ENCODE measurements around the gene FRYL.
A peak's percentile ranks its signal among the peaks of the same experiment; 100 is the strongest.
"Not testable (repeated sequence)": the region's sequence is repeated elsewhere in the genome, so short reads cannot be mapped to it uniquely, and the experiment has no call there.

Gene FRYL

DNA sequence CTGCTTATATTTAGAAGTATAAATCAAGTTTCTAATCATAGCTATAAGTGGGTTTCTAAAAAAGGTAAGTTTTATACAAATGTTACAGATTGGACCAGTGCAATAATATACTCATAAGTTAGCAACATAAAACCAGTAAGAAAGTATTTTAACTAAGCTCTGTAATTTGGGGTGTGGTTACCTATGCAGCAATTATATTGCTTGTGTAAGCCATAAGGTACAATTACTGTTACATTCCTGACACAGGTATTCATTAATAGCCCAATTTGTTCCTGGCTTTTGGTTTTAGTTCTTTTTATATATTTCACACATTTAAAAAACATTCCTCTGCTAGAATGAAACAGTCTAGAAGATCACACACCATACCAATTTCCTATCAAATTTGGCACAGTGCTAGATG lies 115.1 kb downstream of the FRYL start:
- DNase-seq (ENCODE audit: low read depth in 3 of 3) = no peak

DNA sequence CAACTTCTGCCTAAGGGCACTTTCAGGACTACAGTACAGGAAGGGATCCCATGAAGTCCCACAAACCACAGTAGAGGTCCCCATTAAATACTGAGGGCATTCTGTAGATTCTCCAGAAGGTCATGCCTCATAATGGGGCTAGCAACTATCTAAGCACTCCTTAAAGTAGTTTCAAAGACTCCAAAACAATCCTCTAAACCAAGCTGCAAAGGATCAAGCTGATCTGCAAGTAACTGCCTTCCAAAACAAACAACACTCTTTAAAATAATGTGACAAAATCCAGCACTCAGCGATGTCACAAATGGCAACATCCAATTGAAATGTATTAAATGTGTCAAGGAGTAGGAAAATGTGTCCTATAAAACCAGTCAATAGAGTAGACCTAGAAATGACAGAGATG lies 118.7 kb downstream of the FRYL start:
- DNase-seq (ENCODE audit: low read depth in 3 of 3) = no peak

DNA sequence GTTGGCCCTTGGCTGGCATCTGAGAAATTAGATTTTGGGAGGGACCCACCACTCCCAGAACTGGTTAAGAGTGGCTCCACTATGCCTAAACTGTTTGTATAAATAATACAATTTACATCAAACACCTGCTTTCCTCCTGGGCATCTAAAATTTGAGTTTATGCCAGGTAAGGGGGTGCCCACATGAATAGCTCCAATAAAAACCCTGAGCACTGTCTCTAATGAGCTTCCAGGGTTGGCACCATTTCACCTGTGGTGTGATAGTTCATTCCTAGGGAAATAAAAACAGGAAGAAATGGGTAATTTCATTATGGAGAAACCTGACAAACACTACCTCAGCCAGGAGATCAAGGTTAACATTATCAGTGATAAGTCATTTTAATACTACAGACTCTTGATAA lies 119.7 kb downstream of the FRYL start:
- DNase-seq (ENCODE audit: low read depth in 3 of 3) = no peak

DNA sequence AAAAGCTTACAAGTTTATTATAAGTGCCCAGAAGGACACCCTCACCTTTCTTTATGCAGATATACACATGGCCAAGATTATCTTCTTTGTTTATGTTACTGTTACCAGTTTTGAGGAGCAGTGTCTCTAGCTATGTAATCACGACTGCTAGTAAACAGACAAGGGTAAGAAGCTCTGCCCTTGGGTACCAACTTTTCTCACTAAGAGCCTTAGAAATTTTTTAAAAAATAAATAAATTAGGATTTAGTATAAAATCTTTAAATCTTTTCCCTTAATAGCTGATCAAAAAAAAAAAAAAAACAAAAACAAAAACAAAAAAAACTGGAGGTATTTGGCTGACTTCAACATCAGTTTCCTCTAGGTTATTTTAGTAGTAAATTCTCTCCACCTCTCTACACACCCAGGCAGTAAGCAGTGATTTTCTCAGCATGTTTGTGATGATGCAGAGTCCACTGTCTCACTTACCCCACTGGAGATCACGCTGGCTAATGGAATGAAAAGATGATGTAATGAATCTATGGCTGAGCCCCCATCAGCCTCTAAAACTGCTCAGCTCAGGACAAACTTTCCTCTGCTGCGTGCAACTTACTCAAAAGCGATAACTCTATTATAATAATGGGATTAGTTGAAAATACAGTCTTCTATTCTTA lies 125.9 kb downstream of the FRYL start:
- no peak for DNase-seq (ENCODE audit: low read depth in 3 of 3)

DNA sequence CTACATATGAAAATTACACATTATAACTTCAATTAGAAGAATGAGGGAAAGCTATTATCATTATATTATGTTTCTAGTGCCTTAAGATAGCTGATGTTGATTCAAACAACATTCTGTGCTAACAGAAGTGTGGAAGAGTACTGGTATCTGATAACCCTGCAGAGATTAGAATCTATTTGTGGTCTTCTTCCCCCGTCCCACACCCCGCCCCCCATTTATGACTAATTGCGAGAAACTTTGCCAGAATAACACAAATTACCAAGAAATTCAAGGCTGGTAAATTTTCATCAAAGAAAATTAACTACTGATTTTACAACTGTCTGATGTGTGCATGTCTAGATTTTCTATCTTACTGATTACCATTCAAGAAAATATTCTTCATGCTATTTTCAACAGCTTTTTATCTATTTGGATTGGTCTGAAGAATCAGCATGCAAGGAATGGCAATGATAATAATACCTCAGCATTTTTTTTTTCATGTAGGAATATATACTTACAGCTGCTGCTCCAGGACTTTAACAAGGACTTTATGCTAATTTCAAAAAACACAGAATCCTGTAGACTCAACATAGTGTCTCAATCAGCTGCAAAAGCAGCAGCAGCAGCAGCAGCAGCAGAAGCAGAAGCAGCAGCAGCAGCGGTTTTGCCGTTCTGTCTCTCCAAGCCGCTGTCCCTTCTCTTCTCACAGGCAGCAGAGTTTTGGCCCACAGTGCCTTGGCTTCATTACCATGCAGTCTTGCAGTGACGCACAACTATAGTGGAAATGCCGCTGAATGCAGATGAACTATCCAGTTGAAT lies 126.7 kb downstream of the FRYL start:
- peak in 2 of 3 experiments; percentile 33 to 39 for DNase-seq (ENCODE audit: low read depth in 3 of 3)

DNA sequence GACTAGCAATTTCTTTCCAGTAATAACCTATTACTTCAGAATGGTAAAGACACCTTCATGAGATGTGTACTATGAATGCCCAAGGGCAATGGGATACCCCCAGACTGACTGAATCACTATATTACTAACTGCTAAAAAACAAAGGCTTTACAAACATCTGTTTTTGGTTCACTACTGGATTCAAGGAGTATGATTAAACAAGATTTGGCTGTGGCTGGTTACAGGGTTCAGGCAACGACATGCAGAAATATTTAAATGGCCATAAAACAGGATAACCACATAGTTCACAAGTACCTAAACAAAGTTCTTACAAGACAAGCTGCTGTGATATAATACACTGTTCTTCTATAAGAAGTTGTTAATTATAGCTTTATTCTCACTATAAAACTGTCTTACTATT lies 128.2 kb downstream of the FRYL start:
- DNase-seq (ENCODE audit: low read depth in 3 of 3) = no peak

DNA sequence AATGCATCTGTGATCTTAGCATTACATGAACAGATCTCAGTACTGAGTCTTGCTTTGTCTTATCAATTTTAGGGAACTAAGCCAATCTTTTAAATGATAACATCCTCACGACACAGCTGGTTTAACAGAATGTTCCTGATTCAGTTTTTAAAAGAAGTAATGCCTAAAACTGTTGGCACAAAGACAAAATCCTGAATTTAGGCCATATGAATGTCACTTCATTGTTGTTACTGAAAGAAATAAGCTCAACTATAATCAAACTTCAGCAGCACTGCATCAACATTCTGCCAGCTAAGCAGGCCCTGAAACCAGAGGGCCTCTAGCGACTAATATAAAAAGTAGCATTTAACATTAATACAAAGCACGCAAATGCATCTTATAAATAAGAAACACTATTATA lies 130.6 kb downstream of the FRYL start:
- DNase-seq (ENCODE audit: low read depth in 3 of 3) = no peak

DNA sequence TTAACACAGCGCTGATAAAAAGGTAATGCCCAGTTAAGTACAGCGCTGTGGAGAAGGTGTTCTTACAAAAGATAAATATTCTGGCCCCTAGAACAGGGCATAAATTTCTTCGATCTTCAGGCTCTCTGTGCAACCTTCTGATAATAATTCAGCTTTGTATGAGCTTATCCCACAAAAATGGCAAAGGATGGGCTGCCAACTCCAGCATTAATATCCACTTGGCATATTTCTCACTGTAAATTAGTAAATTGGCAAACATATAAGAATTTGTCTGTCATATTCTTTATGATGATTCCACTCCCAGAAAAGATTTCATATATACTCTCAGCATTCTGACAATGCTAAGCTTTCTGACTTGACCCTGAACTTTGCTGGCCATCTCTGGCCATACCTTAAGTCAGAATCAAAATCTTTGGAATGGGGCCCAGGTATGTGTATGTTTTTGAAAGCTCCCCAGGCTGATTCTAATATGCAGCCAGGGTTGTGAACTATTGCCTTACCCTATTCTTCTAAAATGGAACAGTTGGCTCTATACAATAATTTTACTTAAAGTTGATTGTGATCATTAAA lies 134.8 kb downstream of the FRYL start:
- DNase-seq (ENCODE audit: low read depth in 3 of 3) = no peak

DNA sequence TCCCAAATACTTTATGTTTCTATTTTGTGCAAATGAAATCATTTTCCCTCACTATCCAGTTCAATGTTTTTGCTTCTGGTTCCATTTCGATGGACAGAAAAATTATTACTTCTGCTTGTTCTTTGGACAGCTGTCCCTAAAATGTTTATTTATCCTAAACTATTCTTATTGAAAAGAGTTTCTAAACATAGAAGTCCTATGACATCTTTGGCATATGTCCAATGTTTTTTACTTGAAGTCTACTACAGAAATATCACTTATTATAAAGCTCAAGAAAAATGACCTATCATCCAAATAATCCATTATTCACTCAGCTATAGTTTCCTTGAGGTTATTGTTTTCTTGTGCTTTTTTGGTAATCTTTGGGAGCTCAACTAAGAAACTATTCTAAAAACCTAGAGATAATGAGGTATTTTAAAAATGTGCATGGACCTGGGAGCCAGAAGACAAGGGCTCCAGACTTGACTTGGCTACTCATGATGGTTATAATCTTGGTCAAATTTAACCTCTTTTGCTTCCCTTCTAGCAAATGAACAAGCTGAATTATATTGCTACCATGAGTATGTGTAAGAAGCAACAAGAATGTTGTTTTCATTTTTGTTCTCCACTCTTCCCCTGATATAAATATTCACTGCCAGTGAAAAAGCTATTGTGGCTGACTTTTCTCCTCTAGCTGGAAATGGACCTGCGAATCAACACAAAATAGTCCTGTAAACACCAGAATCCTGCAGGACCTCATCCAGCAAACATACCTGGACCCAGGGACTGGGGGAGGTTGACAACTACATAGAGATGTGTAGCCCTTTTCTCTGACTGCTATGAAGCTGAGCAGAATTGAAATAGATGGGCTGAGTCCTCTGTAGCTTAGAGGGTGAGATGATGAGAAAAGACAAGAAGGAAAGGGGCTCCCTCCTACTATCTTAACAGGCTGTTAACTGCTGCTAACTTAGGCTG lies 137.4 kb downstream of the FRYL start:
- DNase-seq (ENCODE audit: low read depth in 3 of 3) = no peak

DNA sequence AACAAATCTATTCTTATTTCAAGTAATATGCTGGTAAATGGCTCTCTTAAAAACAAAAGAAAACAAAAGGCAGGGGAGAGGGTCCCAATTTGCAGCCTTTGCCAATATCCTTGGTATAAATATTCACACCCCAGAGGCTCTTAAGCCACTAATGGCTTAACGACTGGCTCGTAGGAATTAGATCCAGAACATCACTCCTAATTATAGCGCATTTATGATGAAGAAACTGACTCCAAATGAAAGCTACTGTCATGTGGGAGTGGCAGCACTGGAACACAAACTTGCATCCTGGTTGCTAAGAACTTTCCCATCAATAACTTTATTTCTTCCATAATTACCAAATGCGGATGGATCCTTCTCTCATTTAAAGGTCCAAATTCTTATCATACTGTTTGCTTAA lies 138.7 kb downstream of the FRYL start:
- no peak for DNase-seq (ENCODE audit: low read depth in 3 of 3)

DNA sequence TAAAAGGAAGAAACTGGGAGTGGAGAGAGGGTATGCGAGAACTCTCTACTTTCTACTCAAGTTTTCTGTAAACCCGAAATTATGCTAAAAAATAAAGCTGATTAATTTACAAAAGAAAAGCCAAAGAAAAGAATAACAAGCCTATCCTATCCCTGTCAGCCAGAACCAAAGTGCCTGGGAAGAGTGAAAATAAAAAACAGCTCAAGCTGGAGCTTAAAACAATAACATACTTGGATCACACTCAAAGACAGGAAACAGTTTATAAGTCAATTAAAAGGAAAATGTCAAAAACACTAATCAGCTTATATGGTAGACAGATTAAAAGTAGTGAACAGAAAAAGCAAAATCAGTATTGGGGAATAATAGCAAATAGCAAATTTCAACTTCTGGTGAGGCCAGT lies 139.4 kb downstream of the FRYL start:
- DNase-seq (ENCODE audit: low read depth in 3 of 3) = no peak

DNA sequence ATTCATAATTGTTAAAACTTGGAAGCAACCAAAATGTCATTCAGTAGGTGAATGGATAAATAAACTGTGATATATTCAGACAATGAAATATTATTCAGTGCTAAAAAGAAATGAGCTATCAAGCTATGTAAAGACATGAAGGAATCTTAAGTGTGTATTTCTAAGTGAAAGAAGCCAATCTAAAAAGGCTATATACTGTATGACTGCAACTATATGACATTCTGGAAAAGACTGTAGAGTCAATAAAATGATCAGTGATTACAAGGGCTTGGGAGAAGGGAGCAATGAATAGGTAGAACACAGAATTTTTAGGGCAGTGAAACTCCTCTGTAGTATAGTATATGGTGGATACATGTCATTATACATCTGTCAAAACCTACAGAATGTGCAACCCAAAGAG lies 139.9 kb downstream of the FRYL start:
- no peak for DNase-seq (ENCODE audit: low read depth in 3 of 3)

DNA sequence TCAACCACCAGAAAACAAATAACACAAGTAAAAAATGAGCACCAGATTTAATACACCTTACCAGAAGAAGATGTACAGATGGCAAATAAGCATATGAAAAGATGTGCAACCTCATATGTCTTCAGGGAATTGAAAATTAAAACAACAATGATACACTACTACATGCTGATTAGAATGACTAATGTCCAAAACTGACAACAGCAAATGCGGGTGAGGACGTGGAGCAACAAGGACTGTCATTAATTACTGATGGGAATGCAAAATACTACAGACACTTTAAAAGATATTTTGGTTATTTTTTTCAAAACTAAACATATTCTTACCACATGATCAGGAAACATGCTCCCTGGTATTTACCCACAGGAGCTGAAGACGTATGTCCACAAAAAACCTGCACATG lies 140.3 kb downstream of the FRYL start:
- no peak for DNase-seq (ENCODE audit: low read depth in 3 of 3)

DNA sequence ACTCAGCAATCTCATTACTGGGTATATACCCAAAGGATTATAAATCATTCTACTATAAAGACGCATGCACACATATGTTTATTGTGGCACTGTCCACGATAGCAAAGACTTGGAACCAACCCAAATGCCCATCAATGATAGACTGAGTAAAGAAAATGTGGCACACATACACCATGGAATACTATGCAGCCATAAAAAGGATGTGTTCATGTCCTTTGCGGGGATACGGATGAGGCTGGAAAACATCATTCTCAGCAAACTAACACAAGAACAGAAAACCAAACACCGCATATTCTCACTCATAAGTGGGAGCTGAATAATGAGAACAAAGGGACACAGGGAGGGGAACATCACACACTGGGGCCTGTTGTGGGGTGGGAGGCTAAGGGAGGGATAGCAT lies 141.5 kb downstream of the FRYL start:
- not testable (repeated sequence) for DNase-seq (ENCODE audit: low read depth in 3 of 3)

DNA sequence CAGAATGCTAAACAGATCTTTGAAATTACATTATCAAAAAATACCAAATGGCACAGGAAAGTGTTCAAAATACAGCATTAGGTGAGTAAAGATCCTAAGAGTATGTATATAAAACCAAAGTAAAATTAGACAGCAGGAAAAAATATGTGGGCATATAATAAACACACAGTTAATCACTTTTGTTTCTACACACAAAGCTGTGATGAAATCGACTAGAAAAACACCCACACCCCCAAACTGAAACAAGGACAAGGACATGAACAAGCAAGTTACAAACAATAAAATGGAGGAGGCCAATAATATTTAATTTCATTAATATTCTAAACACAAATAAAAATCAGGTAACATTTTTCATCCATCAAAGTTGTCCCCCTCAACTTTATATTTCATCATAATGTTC lies 143.2 kb downstream of the FRYL start:
- DNase-seq (ENCODE audit: low read depth in 3 of 3) = no peak

DNA sequence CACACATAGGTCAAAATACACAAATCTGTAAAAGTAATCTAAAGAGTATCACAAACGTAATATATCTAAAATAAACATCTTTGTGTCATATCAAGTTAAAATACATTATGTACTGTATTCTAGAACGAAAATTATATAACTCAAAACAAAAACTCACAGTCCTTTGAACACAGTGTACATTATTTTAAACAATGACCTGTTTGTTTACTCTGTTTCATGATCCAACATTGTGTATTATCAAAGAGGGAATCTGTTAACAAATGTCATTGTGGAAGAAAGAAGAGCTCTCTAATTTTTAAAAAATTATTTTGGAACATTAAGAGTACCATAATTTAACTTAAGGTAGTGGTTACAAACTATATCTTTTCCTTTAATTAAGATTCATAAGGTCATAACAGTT lies 144.1 kb downstream of the FRYL start:
- no peak for DNase-seq (ENCODE audit: low read depth in 3 of 3)

DNA sequence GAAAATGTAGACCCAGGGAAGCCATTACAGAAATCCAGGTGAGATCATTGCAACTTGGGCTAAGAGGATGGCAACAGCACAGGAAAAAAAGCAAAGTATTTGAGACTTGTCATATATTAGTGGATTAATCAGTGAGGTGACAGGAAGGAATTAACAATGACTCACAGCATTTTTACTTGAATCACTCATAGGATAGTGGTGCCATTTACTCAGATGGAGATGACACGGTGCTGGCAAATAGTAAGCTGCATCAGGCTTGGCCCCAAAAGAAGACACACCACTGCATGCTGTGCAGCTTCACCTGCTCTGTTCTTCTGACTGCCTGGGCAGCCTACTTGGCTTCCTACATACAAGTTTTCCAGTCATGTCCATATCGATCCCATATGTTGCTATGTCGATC lies 144.8 kb downstream of the FRYL start:
- no peak for DNase-seq (ENCODE audit: low read depth in 3 of 3)

DNA sequence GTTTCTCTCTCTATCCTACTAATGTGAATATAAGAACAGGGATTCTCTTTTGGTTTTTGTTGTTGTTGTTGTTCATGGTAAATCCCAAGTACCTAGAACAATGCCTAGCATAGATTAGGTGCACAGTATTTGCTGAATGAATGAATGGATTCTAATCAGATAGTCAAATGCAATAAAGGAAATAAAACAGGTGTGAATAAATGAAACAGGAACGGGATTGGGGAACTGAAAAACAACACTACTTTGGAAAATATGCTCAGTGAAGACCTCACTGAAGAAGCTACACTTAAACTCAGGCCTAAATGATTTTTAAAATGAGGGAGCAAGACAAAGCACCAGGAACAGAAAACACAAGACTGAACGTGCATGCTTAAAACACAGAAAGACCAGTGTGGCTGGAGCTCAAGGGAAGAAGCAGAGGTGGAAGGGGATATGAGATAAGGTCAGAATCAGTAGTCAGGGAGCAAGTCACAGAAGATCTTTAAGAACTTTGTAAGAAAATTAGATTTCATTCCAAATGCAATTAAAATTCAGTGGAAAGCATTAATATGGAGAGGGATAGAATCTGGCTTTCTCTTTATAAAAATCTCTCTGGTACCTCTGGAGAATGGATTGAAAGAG lies 145.3 kb downstream of the FRYL start:
- no peak for DNase-seq (ENCODE audit: low read depth in 3 of 3)

DNA sequence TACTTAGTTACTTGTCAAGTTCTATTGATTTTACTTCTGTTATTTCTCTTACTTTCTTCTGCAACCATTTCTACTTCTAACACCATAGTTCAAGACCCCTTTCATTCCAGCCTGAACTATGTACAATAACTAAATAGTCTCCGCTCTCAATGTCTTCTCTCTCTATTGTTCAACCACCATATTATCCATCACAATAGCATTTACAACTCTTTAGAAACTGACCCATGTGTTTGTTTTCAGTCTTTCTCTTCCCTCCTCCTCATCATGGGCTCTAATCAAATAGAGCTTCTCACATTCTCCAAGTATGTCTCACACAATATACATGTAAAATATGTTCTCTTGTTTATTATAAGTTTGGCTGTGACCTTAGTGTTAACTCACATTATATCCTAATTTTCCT lies 146.4 kb downstream of the FRYL start:
- no peak for DNase-seq (ENCODE audit: low read depth in 3 of 3)

DNA sequence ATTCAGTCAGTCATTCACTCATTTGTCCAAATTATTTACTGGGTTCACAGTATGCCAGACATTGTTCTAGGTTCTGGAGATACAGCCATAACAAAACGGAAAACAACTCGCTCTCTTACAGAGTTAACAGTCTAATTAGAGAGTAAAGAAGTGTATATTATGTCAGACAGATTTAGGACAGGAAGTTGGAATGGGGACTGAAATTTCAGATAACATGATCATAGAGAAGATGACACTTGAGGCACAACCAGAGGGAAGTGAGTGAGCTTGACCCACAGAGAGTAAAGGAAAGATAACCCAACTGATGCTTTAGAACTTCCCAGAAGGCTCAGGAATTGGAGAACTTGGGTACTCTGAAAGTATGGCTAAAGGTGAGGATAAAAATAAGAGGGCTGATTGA lies 150.6 kb downstream of the FRYL start:
- no peak for DNase-seq (ENCODE audit: low read depth in 3 of 3)

DNA sequence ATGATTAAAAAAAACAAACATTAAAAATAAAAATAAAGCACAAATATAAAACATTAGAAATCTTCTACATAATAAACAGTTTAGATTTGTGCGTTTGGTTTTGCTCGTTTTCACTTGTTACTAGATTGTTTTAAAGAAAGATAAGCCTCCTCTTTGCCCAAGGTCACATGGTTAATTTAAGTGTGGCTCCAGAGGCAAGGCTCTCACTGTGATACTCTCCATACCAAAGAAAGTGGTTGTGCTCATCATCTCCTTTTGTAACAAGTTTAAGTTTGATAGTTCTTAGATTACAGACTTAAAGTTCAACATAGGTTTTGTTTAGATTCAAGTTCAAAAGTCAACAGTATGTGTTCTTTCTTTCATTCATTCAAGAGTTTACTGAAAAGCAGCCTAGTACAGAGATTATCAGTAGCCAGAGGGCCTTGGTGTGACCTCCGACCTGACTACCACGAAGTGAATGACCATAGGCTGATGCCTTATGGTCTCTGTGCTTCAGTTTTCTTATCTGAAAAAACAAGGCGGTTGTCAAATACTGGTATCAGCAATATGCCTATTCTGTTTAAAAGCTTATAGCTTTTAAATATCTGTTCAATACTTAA lies 156.8 kb downstream of the FRYL start:
- no peak for DNase-seq (ENCODE audit: low read depth in 3 of 3)
